ENCODE measurements around the gene DSCAM.
"Not testable (repeated sequence)": the region's sequence is repeated elsewhere in the genome, so short reads cannot be mapped to it uniquely, and the experiment has no call there.

Gene DSCAM

GRCh38 chr21:40049031-40049930 is 797.7 kb downstream of the DSCAM start:
- in situ Hi-C loops (cut with MboI; ENCODE audit: low pct_unique_long_range_greater_than_20kb, low sequenced_read_pairs, unreplicated experiment), result no loop called here
- DNase-seq (ENCODE audit: low spot score), result no peak

GRCh38 chr21:40047993-40048730 is 798.8 kb downstream of the DSCAM start:
- TF ChIP-seq CTCF (IDR thresholded peaks at IDR 0.05; ENCODE audit: extremely low read depth, insufficient read depth, missing control alignments), result no peak
- in situ Hi-C loops (cut with MboI; ENCODE audit: low pct_unique_long_range_greater_than_20kb, low sequenced_read_pairs, unreplicated experiment), result no loop called here
- DNase-seq (ENCODE audit: low spot score), result no peak

More at GRCh38 chr21:40049031-40049930, 797.7 kb downstream of the DSCAM start:
- TF ChIP-seq CTCF (IDR thresholded peaks at IDR 0.05; ENCODE audit: extremely low read depth, insufficient read depth, missing control alignments), result no peak

- no peak for TF ChIP-seq CTCF (IDR thresholded peaks at IDR 0.05; ENCODE audit: extremely low read depth, insufficient read depth, missing control alignments)
- in situ Hi-C loops (cut with MboI; ENCODE audit: low pct_unique_long_range_greater_than_20kb, low sequenced_read_pairs, unreplicated experiment), result no loop called here
- no peak for DNase-seq (ENCODE audit: low spot score)
Observed at GRCh38 chr21:40047211-40047610, 799.7 kb downstream of the DSCAM start.

- in situ Hi-C loops (cut with MboI; ENCODE audit: low pct_unique_long_range_greater_than_20kb, low sequenced_read_pairs, unreplicated experiment), result no loop called here
- DNase-seq (ENCODE audit: low spot score), result no peak
- TF ChIP-seq CTCF (IDR thresholded peaks at IDR 0.05; ENCODE audit: extremely low read depth, insufficient read depth, missing control alignments), result no peak
Observed at GRCh38 chr21:40043866-40044265, 803.1 kb downstream of the DSCAM start.

GRCh38 chr21:40043423-40043822 is 803.5 kb downstream of the DSCAM start:
- in situ Hi-C loops (cut with MboI; ENCODE audit: low pct_unique_long_range_greater_than_20kb, low sequenced_read_pairs, unreplicated experiment), result no loop called here
- TF ChIP-seq CTCF (IDR thresholded peaks at IDR 0.05; ENCODE audit: extremely low read depth, insufficient read depth, missing control alignments), result no peak
- DNase-seq (ENCODE audit: low spot score), result no peak

GRCh38 chr21:40041446-40041845 is 805.5 kb downstream of the DSCAM start:
- DNase-seq (ENCODE audit: low spot score), result no peak
- in situ Hi-C loops (cut with MboI; ENCODE audit: low pct_unique_long_range_greater_than_20kb, low sequenced_read_pairs, unreplicated experiment), result no loop called here
- no peak for TF ChIP-seq CTCF (IDR thresholded peaks at IDR 0.05; ENCODE audit: extremely low read depth, insufficient read depth, missing control alignments)

GRCh38 chr21:40033156-40033782 is 813.7 kb downstream of the DSCAM start:
- in situ Hi-C loops (cut with MboI; ENCODE audit: low pct_unique_long_range_greater_than_20kb, low sequenced_read_pairs, unreplicated experiment); DNase-seq (ENCODE audit: low spot score): not testable (repeated sequence)

Measured in GM13977 (cell line).